ENCODE measurements around the gene CELF1. TPM values are rescaled to one million over a fixed set of nuclear protein-coding genes. Genes with fewer than 3 reads are reported as not detected.
A peak's percentile ranks its signal among the peaks of the same experiment; 100 is the strongest.

CELF1 gene
- total and polyA plus RNA-seq, 3 donors from 2014 or later: 74.3 to 208 (median 193) TPM

DNA sequence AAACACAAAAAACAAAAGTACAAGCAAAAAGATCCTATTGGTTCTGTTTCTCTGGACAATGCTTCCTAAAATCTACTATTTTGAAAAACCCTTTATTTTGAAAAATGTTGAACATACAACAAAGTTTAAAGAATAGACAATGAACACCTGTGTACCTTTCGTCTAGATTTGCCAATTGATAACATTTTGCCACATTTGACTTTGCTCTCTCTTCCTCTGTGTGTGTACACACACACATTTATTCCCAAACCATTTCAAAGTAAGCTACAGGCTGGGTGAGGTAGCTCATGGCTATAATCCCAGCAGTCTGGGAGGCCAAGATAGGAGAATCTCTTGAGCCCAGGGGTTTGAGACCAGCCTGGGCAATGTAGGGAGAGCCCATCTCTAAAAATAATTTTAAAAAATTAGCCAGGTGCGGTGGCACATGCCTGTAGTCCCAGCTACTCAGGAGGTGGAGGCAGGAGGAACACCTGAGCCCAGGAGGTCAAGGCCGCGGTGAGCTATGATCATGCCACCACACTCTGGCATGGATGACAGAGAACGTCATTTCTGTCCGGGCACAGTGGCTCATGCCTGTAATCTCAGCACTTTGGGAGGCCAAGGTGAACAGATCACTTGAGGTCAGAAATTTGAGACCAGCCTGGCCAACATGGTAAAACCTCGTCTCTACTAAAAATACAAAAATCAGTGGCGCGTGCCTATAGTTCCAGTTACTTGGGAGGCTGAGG, 121.4 kb downstream of the CELF1 start:
- TF ChIP-seq, protein P1, sequence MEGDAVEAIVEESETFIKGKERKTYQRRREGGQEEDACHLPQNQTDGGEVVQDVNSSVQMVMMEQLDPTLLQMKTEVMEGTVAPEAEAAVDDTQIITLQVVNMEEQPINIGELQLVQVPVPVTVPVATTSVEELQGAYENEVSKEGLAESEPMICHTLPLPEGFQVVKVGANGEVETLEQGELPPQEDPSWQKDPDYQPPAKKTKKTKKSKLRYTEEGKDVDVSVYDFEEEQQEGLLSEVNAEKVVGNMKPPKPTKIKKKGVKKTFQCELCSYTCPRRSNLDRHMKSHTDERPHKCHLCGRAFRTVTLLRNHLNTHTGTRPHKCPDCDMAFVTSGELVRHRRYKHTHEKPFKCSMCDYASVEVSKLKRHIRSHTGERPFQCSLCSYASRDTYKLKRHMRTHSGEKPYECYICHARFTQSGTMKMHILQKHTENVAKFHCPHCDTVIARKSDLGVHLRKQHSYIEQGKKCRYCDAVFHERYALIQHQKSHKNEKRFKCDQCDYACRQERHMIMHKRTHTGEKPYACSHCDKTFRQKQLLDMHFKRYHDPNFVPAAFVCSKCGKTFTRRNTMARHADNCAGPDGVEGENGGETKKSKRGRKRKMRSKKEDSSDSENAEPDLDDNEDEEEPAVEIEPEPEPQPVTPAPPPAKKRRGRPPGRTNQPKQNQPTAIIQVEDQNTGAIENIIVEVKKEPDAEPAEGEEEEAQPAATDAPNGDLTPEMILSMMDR (IDR thresholded peaks at IDR 0.05): no peak
- no peak for TF ChIP-seq POLR2A (IDR thresholded peaks at IDR 0.05)

DNA sequence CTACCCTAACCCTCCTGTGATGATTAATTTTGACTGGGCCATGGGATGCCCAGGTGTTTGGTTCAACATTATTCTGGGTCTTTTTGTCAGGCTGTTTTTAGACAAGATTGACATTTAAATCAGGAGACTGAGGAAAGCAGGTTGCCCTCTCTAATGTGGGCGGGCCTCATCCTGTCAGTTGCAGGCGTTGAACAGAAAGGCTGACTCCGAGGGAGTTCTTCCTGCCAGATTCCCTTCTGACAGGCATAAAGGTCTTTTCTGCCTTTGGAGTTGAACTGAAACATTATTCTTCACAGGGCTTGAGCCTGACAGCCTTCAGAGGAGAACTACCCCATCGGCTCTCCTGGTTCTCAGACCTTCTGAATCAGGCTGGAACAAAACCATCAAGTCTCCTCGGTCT, 122.4 kb downstream of the CELF1 start:
- Histone ChIP-seq H3K4me1 (peaks cover 11% of the 10 kb centered on the region), H3K27ac (no peak overlapping the region), H3K4me3 (no peak overlapping the region), H3K9me3 (no peaks in the 10 kb centered on the region), H3K27me3 (no peaks in the 10 kb centered on the region), H3K36me3 (ENCODE audit: low read depth, missing control alignments) (no peaks in the 10 kb centered on the region)
- WGBS, 2 donors: 73 to 81% methylated on average over 5 of the region's 5 CpGs
- DNase-seq: no peak
- no peak for TF ChIP-seq POLR2A (IDR thresholded peaks at IDR 0.05)
- TF ChIP-seq, protein P1 (IDR thresholded peaks at IDR 0.05): no peak
- intact Hi-C loops (cut with DNase I; ENCODE audit: low total_unique reads): no loop called here

More for the DNA sequence above, 121.4 kb downstream of the CELF1 start:
- no peak overlapping the region for H3K27ac ChIP-seq
- no peak overlapping the region for H3K4me3 ChIP-seq
- H3K4me1 ChIP-seq: peaks cover 10% of the 10 kb centered on the region
- WGBS, 2 donors: 90 to 91% methylated on average over 9 of the region's 9 CpGs
- H3K27me3 ChIP-seq: no peaks in the 10 kb centered on the region
- H3K36me3 ChIP-seq (ENCODE audit: low read depth, missing control alignments): no peaks in the 10 kb centered on the region
- intact Hi-C loops (cut with DNase I; ENCODE audit: low total_unique reads): no loop called here
- no peaks in the 10 kb centered on the region for H3K9me3 ChIP-seq
- no peak for DNase-seq

DNA sequence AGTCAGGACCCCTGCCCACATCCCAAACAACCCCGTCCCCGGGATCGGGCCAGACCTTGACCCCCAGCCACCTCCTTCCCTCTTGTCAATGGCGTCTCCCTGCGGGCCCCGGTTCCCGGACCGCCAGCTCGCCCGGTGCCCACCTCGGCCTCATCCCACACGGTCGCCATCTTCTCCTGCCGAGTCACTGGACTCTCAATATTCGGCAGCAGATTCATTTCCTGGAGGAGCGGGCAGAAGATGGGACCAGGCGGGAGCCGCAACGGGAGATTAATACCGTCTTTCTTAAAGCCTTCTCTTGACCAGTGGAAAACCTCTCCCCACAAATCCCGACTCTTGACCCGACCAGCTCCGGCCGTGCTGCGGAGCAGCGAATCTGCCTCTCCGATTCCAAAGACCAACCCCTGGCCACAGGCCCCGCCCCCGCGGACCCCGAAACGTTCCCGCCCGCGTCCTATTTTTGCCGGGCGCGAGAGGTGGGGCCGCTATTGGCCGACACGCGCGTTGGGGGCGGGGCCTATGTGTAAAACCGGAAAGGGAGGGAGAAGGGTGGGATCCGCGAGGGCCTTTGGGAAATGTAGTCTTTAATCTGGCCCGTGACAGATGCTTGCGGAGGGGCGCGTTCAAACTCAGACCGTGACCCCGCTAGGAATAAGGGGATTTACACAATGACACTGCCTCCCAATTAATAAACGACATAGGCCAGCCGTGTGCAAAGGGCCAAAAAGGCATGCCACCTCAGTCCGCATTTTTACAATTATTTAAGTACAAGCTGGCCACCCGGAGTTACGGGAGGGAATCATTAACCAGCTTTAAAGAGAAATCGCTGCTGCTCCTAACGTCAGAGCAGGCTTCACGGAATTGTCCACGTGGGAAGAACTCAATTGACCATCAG, 126.6 kb downstream of the CELF1 start, which contains the start of gene PSMC3:
Gene PSMC3 (minus strand): TSS at position 378 of the 895 bp plus-strand sequence. CDS start 160 bp downstream, at position 218.
- Histone ChIP-seq H3K36me3 (ENCODE audit: low read depth, missing control alignments) (no peaks in the 10 kb centered on the region), H3K4me1 (peaks cover 8% of the 10 kb centered on the region), H3K4me3 (peak within 1 kb of the TSS; percentile 76 to 95), H3K9me3 (no peaks in the 10 kb centered on the region), H3K27me3 (no peaks in the 10 kb centered on the region), H3K27ac (peak within 1 kb of the TSS; percentile 87 to 90)
- intact Hi-C loops (cut with DNase I; ENCODE audit: low total_unique reads): no loop called here
- TF ChIP-seq, protein P1 (IDR thresholded peaks at IDR 0.05): no peak
- no peak for TF ChIP-seq POLR2A (IDR thresholded peaks at IDR 0.05)
- DNase-seq: peak; percentile 99
- WGBS, 2 donors: 1% methylated on average over 57 to 62 of the region's 62 CpGs

DNA sequence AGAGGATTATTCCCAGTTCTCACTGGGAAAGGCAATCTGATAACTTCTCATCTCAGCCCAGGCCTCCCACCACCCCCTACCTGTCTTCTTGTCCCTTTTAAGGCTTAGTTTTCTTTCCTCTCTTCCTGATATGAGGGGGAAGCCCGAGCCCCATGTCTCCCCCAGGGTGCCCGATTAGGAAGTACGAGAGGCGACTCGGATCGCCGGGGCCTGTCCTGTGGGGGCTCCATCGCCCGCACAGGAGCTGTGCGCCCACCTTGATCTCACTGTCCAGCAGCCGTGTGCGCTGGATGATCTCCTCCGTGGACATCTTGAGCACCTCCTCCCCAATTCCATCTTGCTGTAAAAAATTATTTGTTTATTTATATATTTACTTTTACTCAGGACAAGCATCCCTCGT, 127.3 kb downstream of the CELF1 start:
- TF ChIP-seq POLR2A (IDR thresholded peaks at IDR 0.05): no peak
- TF ChIP-seq, protein P1 (IDR thresholded peaks at IDR 0.05): no peak
- WGBS, 2 donors: 1% methylated on average over 14 of the region's 14 CpGs
- peak overlapping the region; percentile 87 to 90 for H3K27ac ChIP-seq

More for the DNA sequence above, 127.3 kb downstream of the CELF1 start:
- Histone ChIP-seq H3K4me1 (peaks cover 8% of the 10 kb centered on the region), H3K4me3 (peak overlapping the region; percentile 76 to 95), H3K36me3 (ENCODE audit: low read depth, missing control alignments) (no peaks in the 10 kb centered on the region), H3K27me3 (no peaks in the 10 kb centered on the region), H3K9me3 (no peaks in the 10 kb centered on the region)
- no peak for DNase-seq
- intact Hi-C loops (cut with DNase I; ENCODE audit: low total_unique reads): no loop called here
